Measurements from ENCODE around the gene CYP2U1.
A peak's percentile ranks its signal among the peaks of the same experiment; 100 is the strongest.
"Not testable (repeated sequence)": the region's sequence is repeated elsewhere in the genome, so short reads cannot be mapped to it uniquely, and the experiment has no call there.

Gene CYP2U1

DNA sequence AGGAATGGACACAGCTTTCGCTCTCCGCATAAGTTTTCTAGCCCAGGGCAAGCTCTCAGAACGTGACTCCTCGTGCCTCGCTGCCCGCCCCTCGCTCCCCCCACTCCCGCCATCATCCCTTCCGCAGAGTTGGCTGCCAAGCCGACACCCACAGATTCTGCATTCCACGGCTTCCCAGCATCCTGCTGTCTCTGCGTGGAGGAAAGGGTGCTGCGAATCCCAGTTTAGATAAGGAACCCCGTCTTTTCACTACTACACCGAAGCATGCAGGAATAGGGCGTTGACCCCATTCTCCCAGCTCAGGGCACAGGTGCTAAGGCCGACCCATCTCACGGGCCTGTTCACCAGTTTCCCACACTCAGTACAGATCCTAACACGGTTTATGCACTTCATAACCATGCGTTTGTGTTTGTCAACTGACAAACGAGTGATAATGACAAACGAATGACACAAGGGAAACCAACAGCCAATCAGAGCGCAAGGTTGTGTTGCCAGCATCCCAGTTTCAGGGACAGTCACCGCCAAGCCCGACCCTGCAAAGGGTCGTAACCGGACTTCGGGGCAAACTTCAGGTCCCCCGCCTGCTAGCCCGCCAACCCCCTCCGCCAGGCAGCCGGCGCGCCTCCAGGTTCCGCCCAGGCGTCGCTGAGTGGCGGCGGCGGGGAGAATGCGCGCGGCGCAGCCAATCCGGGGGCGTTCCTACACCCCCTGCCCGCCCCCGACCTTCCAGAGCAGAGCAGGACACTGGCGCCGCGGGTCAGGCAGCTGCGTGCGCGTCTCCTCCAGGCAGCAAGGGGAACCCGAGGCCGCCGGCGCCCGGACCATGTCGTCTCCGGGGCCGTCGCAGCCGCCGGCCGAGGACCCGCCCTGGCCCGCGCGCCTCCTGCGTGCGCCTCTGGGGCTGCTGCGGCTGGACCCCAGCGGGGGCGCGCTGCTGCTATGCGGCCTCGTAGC, at the start of gene CYP2U1:
Gene CYP2U1, plus strand, starts transcription at position 729 of the 954 bp plus-strand sequence. Its CDS starts 95 bp downstream, at position 824.
- DNase-seq (ENCODE audit: low read depth in 2 of 2), result peak; percentile 46 to 77

DNA sequence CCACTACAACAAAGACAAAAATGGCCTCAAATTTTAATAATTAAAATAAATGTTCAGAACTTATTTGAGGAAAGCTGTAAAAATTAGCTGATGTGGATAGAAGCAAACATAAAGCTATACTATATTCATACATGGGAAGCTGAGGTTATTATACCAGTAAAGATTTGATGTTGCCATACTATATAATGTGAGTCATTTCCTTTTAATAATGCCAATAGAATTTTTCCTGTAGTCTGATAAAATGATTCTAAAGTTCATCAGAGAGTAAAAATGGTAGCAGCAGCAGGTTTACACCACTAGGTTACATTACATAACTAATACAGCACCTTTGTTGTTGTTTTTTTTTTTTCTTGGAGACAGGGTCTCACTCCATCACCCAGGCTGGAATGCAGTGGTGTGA, 45.5 kb upstream of the CYP2U1 start:
- no peak for DNase-seq (ENCODE audit: low read depth in 2 of 2)

DNA sequence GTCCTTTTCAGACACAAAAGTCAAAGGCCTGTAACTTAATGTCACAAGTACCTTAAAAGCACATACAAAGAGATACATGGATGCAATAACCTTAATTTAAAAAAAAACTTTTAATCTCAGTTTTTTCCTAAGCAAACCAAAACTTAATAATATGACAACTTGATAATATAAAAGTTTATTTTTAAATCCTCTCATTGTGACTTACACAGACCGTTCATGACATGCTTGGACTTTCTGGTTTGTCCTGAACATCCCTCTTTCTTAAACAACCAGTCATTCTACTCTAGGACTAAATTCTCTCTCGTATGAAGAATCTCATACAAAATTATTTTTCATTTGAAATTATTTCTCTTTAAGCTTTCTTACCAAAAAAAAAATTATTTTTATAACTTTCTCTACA, 43.1 kb upstream of the CYP2U1 start:
- no peak for DNase-seq (ENCODE audit: low read depth in 2 of 2)

DNA sequence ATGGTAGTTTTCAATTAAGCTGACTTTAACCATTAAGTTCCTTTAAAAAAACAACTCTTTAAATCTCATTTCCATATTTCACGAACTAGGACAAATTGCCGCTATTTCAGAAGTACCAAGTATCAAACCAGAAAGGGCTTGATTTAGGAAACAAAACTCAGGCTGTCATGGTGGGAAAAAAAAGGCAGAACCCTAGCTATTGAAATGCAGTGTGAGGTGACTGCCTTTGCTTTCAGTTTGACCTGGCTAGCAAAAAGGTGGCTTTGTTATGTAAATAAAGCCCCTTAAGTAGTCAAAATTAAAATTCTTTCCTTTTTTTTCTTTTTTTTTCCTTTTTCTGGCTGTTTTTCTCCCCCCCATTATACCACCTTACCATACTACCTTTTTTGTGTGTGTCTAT, 40.6 kb upstream of the CYP2U1 start:
- DNase-seq (ENCODE audit: low read depth in 2 of 2), result no peak

DNA sequence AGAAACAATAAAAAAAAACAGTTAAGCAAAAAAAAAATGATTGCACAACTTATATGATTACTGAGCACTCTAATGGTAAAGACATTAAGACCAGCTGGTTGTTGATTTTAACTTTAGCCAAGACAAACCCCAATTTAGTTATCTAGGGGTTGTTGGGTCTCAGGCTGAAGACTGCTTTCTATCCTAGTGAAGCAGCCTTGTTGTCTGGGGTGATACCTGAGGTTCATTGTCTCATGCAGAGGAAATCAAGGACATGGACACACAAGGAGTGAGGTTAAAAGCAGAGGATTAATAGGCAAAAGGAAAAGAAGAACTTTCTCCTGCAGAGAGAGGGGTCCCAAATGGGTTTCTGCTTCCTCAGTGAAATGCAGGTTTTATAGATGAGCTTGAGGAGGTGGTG, 40.0 kb upstream of the CYP2U1 start:
- DNase-seq (ENCODE audit: low read depth in 2 of 2), result no peak

DNA sequence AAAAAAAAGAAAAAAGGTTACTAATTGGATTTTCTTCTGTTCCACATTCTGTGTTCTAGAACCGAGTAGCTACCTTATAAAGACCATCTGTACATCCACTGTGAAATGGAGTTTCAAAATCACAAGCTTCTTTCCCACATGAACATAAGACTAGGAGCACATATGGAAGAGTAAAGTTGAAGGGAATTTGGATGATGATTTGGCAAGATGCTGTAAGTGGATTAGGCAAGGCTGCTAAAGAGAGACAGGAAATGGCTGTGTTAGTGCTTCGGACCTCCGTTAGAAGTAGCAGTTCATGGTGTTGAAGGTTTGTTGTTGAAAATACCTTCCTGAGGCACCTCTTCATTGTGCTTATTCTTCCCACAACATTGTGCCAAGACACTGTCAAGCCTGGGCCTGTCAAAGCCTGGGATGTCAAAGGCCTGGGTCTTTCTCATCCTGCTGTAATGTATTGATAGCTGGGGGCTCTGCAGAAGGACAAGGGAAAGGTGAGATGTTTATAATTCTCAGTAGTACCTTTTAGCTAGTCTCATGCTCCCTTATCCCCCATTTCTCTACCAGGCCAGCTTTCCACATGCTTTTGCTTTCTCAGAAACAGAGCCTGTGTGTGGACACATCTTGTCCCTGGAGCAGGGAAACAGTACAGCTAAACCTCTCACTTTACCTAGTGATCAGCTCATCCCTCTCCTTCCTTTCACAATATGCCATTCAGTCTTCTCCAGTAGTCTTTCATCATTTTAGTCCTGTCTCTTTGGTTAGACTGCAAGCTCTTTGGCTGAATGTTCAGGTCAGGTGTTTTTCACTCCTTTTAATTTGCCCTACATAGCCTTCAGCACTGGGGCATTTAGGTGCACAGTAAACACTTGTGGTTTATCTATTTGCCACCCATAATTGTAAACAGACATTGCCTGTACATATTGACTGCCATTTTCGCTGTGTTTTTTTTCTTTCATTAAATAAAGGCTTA, 37.9 kb upstream of the CYP2U1 start:
- no peak for DNase-seq (ENCODE audit: low read depth in 2 of 2)

DNA sequence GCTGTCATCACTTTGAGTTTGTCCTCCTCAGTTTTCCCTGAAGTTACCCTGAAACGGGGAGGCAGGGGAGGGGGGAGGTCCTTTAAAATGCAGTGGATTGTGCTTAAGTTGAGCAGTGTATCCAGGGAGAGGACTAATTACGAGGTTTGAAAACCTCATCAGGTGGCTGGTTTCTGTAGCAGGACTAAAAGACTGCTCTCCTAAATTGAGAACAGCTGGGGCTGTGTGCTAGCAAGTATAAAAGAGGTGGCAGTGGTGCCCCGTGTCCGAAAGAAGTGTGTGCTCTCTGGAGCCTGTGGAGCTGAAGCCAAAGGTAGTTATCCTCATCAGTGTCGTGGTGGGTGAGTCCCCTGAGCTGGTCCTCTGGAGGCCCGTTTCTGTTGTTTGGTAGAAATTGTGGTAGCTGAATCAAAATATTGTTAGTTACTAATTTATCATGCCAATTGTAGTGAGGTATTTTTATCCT, 37.2 kb upstream of the CYP2U1 start:
- no peak for DNase-seq (ENCODE audit: low read depth in 2 of 2)

DNA sequence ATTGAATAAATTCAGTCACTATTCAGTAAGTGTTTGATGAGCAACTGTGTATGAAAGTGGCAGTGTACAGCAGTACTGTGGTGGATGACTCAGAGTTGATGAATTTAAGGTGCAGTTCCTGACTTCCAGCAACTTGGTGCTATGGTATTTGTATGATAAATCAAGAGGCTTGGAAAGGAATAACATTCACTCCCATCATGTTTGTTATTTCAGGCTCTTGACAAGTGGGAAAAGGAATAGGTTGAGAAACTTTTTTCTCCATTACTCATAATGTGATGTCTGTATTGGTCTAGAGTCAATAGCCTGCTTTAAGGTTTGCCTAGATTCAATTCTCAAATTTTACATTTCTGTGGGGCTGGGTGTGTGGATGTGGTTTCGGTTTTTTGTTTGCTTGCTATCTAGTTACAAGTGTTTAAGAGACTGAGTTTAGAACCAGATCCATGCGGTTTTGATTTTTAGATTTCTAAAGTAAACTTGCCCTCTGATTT, 35.1 kb upstream of the CYP2U1 start:
- DNase-seq (ENCODE audit: low read depth in 2 of 2), result no peak

DNA sequence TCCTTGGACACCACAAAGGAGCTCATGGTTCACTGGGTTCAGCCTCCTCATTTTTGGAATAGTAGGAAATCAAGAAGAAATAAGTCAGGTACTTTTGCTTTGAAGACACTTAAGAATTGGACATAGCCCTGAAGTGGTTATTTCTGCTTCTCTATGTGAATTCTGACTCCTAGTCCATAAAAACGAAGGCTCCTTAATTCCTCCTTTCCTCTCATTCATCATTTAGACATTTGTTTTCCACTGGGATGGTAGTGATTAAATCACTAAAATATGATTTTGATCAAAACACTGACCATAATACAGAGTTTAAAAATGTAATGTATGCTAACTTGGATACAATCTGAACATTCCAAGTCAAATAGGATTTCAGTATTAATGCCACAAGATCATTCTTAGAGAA, 34.7 kb upstream of the CYP2U1 start:
- no peak for DNase-seq (ENCODE audit: low read depth in 2 of 2)

DNA sequence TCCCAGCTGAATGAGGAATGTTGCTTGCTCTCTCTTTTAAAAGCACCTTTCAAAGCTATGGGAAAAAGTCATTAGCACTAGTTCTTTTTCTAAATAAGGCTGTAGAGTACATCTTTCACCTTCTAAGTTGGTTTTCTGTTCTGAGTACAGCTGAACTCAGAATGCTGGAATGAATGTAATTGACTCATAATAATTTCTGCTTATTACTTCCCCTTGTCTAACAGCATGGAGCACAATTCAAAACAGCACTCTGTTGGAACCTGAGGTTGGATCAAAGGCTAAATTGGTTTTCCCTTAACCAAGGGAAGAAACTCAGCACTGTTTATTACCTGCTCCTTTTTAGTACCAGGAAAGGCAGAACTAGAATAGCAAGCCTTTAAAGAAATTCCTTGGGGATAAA, 33.5 kb upstream of the CYP2U1 start:
- no peak for DNase-seq (ENCODE audit: low read depth in 2 of 2)

DNA sequence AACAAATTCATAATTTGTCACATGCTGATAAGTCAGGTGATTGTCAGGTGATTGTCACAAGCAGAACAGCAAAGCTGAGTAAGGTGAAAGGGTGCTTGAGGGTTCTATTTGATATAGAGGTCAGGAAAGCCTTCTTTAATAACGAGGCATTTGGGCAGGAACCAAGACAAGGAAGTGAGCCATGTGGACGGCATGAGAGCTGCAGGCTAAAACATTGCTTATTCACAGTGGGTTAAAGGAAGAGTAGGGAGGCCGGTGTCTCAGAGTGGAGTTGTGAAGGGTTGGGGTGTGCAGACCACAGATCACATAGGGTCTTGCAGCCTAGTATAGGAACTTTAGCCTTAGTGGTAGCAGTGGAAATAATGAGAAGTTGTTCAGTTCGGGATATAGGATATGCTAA, 31.3 kb upstream of the CYP2U1 start:
- no peak for DNase-seq (ENCODE audit: low read depth in 2 of 2)

DNA sequence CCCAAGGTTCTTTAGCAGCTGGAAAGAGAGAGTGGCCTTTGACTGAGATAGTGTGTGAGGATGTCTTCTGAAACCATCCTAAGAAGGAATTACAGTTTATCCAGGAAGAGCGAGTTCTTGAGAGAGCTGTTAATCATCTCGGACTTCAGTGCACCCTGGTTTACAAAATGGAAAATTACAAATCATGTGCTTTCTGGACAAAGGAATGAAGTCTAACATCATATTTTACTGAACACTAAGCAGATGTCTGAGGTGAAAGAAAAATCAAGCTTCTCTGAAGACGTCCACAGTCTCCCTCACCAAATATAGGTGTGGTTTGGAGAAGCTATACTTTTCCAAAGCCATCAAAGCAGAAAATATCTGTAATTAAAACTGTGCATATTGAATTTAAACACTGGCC, 30.8 kb upstream of the CYP2U1 start:
- no peak for DNase-seq (ENCODE audit: low read depth in 2 of 2)

DNA sequence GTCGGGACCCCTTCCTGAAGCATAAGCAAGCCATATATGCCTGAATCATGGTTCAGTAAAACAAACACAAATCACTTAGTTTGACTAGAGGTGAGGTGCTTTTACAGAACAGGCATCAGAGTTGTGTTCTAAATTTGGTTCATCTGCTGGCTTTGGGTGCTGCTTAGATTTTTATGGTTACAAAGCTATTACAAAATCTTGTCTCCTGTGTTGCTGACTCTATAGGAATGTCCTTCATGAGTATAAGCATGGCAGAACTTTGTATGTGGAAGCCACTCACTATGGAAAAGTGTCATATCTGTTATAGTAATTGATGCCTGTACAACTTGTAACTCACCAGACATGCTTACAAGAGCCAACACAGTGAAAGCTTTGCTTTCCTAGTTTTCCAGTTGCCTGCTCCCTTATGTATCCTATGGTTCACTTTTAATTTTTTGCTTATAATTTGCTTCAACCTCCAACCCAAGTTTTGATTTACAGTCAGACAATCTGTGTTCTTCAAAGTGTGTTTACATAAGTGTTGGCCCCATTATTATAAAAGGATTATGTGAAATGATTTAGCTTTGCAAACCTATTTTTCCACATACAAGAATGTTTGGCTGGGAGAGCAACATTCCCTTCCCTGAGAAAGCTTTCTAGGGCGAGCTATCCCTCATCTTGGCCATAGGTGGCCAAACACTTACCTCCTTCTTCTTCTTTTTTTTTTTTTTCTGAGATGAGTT, 30.0 kb upstream of the CYP2U1 start:
- no peak for DNase-seq (ENCODE audit: low read depth in 2 of 2)

DNA sequence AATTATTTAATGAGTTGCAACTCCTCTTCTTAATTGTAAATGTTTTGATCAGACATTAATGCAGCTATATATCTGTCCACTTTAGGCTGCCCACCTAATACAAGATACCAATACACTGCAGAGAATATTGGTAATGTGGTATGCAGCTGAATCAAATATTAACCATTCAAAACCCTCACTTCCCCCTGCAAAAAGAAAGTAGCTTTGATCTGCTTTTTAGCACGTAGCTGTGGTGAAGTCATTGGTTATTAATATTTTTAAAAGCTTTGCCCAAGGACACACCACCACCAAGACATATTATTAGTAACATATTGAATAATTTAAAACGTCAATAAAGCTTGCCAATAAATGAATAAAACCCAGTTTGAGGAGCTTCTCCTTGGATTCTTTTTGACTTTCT, 28.6 kb upstream of the CYP2U1 start:
- no peak for DNase-seq (ENCODE audit: low read depth in 2 of 2)

DNA sequence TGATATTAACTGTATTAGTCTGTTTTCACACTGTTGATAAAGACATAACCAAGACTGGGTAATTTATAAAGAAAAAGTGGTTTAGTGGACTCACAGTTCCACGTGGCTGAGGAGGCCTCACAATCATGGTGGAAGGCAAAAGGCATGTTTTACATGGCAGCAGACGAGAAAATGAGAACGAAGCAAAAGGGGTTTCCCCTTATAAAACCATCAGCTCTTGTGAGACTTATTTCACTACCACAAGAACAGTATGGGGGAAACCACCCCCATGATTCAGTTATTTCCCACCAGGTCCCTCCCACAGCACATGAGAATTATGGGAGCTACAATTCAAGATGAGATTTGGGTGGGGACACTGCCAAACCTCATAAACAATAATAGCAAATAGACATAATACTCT, 26.3 kb upstream of the CYP2U1 start:
- not testable (repeated sequence) for DNase-seq (ENCODE audit: low read depth in 2 of 2)

DNA sequence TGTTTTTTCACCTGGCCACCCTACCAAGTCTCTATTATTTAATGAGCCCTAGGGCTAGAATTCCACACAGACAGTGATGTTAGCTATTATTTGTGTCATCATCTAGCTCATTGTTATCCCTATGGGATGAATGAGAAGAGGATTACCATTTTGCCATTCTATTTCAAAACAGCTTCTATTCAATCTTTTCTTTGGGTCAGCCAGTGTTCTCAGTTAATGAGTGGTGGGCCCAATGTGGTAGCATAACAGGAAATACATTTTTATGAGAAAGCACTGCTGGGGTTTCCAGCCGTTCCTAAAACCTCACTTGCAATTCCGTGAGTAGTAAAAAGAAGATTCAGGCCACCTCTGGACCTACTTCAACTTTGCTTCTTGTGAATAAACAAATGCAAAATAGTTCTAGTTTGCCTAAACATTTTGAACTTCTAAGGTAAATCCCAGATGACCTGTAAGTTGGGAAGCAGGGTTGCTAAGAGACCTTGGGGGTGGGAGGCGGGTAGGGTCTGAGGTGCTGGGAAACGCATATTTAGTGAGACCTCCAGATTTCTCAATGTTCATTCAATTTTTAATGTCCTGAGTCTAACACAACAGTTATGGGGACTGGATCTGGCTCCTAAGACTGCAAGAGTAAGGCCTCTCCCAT, 24.8 kb upstream of the CYP2U1 start:
- no peak for DNase-seq (ENCODE audit: low read depth in 2 of 2)

DNA sequence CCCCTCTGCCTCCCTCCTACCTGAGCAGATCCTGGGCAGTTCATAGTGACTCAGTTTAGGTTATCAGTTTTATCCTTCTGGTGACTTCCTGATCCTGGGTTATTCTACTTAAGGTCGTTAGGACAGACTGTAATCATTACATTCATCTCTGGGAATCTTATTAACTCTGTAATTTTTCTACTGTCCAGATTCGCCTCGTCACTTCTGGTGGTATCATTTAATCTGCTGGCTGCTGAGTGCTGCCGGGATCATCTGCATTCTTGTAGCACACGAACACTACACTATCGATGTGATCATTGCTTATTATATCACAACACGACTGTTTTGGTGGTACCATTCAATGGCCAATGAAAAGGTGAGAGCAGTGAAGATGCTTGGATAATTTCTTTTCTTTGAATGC, 23.0 kb upstream of the CYP2U1 start:
- no peak for DNase-seq (ENCODE audit: low read depth in 2 of 2)

DNA sequence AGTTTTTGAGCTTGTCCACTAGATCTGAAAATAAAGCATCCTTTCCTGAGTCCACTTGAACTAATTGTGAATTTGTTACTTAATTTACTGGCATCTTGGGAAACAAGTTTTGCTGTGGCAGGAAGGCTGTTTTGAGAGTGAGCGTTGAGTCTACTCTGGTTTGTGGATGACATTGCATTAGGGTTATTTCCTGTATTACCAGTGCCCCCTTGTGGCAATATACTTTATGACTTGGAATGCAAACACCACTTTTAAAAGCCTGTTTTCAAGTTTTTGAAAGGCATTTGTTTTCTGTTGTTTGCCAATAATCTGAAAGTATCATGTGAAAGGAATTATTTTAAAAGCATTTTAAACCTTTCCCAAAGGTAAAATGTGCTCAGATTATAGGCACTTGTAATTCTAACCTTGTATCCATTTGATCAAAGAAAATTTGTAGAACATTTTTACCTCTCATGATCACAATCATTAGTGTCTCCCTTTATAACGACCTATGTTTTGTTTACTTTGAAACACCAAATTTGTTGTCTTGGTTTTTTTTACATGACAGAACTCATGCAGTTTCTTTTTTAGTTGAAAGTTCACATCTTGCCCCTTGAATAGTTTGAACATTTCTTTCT, 18.0 kb upstream of the CYP2U1 start:
- DNase-seq (ENCODE audit: low read depth in 2 of 2), result no peak

DNA sequence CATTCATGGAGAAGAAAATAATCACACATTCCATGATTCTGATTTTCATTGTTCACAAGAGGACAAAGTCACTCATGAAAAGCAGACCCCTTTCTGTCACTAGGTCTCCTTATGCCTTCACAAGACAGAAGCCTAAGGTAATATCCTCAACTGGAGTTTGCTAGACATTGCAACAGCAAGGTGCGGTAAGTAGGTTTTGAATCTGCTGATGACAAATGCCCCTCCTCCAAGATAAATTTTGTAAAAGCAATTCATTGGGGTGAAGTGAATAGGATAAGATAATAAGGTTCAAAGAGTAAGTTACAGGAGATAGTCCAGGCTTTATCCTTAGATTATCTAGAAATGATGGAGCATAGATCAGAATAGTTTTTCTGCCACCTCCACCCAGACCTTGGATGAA, 16.1 kb upstream of the CYP2U1 start:
- DNase-seq (ENCODE audit: low read depth in 2 of 2), result no peak

DNA sequence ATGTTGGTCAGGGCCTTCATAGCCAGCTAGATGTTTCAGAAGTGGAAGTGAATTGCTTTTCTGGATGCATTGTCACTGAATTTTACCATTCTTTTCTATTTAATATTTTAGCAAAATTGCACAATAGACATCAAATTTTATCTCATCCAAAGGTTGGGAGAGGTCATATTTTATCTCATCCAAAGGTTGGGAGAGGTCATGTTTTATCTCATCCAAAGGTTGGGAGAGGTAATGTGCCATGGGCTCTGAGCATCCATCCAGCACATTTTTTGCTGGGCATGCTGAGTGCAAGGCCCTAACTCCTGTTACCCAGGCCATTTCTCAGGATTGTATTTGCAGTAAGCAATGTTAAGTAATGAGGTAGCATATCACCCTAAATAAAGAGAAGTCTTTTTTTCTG, 14.7 kb upstream of the CYP2U1 start:
- DNase-seq (ENCODE audit: low read depth in 2 of 2), result no peak

DNA sequence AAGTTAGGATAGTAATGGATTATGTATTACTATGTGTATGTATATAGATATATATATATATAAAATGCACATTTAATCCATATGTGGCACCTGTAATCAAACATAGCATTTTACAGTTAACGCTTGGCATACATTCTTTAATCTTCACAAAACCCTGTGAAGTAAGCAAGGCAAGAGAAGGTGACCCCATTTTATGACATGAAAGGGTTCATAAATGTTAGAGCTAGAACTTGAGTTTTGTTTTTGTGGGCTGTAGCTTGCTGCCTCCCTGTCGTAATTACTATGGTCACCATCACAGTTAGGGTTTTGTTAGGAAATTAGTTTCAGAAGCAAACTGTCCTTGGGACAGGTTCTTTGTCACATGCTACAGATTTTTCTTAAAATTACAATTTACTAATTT, 13.8 kb upstream of the CYP2U1 start:
- no peak for DNase-seq (ENCODE audit: low read depth in 2 of 2)

Measured in stimulated activated CD8-positive, alpha-beta memory T cell treated with anti-CD3 and anti-CD28 coated beads, Interleukin-7, amount 100 ng/mL, for 4 hours (primary cell).